ENCODE measurements around the gene EPB41L2.
"Not testable (repeated sequence)": the region's sequence is repeated elsewhere in the genome, so short reads cannot be mapped to it uniquely, and the experiment has no call there.

- TF ChIP-seq CTCF, EZH2, EZH2phosphoT487 (IDR thresholded peaks at IDR 0.05): not testable (repeated sequence)
These were observed 27.3 kb upstream of the EPB41L2 start for GRCh38 chr6:131090339-131090738.
